Gastrocnemius medialis (tissue), 4 donors: ENCODE data around the gene PAQR8. TPM values are rescaled to one million over a fixed set of nuclear protein-coding genes. Genes with fewer than 3 reads are reported as not detected.

Experiments
- ATAC-seq, 2 donors: fragments of 150-250 bp; one replicate each; pipeline ENCODE4 v1.9.1; 2016
- DNase-seq, 2 donors: peaks; one replicate each; pipeline ENCODE4 v3.0.0-alpha.2; 2019
- H3K27ac ChIP-seq, 4 donors: fragments of 200-600 bp; sonication (generic); 1 replicate in 1 of 4; 2 replicates in 3 of 4; pipeline ENCODE4 v1.5.1; 2016 to 2018; ENCODE audit warnings: mild to moderate bottlenecking in 2 of 4, moderate library complexity in 1 of 4
- H3K27me3 ChIP-seq, 3 donors: fragments of 200-600 bp; sonication (generic) in 2 of 3; 1 replicate in 1 of 3; 2 replicates in 2 of 3; pipeline versions ENCODE4 v1.5.1 to v1.6.0; 2016 to 2019; ENCODE audit warnings: mild to moderate bottlenecking in 1 of 3, moderate library complexity in 1 of 3
- H3K36me3 ChIP-seq, 2 donors: fragments of 200-600 bp; sonication (generic) in 1 of 2; one replicate each; pipeline ENCODE4 v1.5.1; 2017 to 2018
- H3K4me1 ChIP-seq, 2 donors: fragments of 200-600 bp; sonication (generic) in 1 of 2; one replicate each; pipeline ENCODE4 v1.5.1; 2016 to 2017; ENCODE audit warnings: mild to moderate bottlenecking in 2 of 2
- H3K4me3 ChIP-seq, 4 donors: fragments of 200-600 bp; sonication (generic) in 3 of 4; 1 replicate in 1 of 4; 2 replicates in 3 of 4; pipeline ENCODE4 v1.5.1; 2016 to 2019; ENCODE audit warnings: mild to moderate bottlenecking in 2 of 4
- H3K9me3 ChIP-seq, 3 donors: fragments of 200-600 bp; sonication (generic) in 2 of 3; 1 replicate in 1 of 3; 2 replicates in 2 of 3; pipeline ENCODE4 v1.5.1; 2016 to 2019
- POLR2A ChIP-seq, 2 donors: fragments of 450-650 bp; IDR thresholded peaks; one replicate each; pipeline ENCODE4 v1.6.1; 2017; ENCODE audit warnings: antibody characterized with exemption in 2 of 2, mild to moderate bottlenecking in 2 of 2, moderate library complexity in 2 of 2
- in situ Hi-C, 4 donors: fragments of 200-750 bp; cut with MboI; loops; one replicate each; pipeline versions ENCODE4 v1.15.0 to v1.8.0; 2017; ENCODE audit warnings: low sequenced_read_pairs in 4 of 4
- intact Hi-C: fragments of 100-400 bp; cut with DNase I; formaldehyde crosslinking; loops from one replicate; pipeline ENCODE4 v1.15.1; 2023; ENCODE audit warnings: low total_unique reads
- total RNA-seq, 4 donors: library from RNA; depleted of rRNA; stranded (reverse); fragments of >200 nt; gene quantifications; one replicate each; pipeline versions ENCODE4 v1.1.0 to v1.2.3, GENCODE V29; 2016
- TF ChIP-seq, protein P1 (sequence below), 5 experiments: fragments of 450-650 bp in 3 of 5; fragments of 200-600 bp in 2 of 5; sonication (generic) in 2 of 5; IDR thresholded peaks in 4 of 5; conservative IDR thresholded peaks in 1 of 5; 1 replicate in 4 of 5; 2 replicates in 1 of 5; pipeline ENCODE4 v1.5.1; 2016 to 2019; ENCODE audit warnings: antibody characterized with exemption in 5 of 5, mild to moderate bottlenecking in 3 of 5, moderate library complexity in 3 of 5

The PAQR8 gene
- total RNA-seq, 4 donors from 2014 or later: 0.39 to 1.1 (median 0.72) TPM

GRCh38 chr6:52376763-52377162 is 14.8 kb downstream of the PAQR8 start:
- Histone ChIP-seq H3K36me3 (no peaks in the 10 kb centered on the region), H3K27me3 (no peaks in the 10 kb centered on the region), H3K9me3 (no peaks in the 10 kb centered on the region), H3K27ac (no peak overlapping the region), H3K4me1 (no peaks in the 10 kb centered on the region), H3K4me3 (no peak overlapping the region)
- TF ChIP-seq, protein P1, sequence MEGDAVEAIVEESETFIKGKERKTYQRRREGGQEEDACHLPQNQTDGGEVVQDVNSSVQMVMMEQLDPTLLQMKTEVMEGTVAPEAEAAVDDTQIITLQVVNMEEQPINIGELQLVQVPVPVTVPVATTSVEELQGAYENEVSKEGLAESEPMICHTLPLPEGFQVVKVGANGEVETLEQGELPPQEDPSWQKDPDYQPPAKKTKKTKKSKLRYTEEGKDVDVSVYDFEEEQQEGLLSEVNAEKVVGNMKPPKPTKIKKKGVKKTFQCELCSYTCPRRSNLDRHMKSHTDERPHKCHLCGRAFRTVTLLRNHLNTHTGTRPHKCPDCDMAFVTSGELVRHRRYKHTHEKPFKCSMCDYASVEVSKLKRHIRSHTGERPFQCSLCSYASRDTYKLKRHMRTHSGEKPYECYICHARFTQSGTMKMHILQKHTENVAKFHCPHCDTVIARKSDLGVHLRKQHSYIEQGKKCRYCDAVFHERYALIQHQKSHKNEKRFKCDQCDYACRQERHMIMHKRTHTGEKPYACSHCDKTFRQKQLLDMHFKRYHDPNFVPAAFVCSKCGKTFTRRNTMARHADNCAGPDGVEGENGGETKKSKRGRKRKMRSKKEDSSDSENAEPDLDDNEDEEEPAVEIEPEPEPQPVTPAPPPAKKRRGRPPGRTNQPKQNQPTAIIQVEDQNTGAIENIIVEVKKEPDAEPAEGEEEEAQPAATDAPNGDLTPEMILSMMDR (IDR thresholded peaks at IDR 0.05 in 4 of 5, conservative IDR thresholded peaks at IDR 0.05 in 1 of 5): no peak
- no peak for TF ChIP-seq POLR2A (IDR thresholded peaks at IDR 0.05)
- intact Hi-C loops (no loop called here), in situ Hi-C loops (no loop called here)
- ATAC-seq: no peak
- DNase-seq: no peak

- no peak for DNase-seq
- ATAC-seq: no peak
- no peak for TF ChIP-seq POLR2A (IDR thresholded peaks at IDR 0.05)
- TF ChIP-seq, protein P1 (IDR thresholded peaks at IDR 0.05 in 4 of 5, conservative IDR thresholded peaks at IDR 0.05 in 1 of 5): no peak
- H3K9me3 ChIP-seq: no peaks in the 10 kb centered on the region
- in situ Hi-C loops: no loop called here
- H3K4me3 ChIP-seq: no peak overlapping the region
- no peaks in the 10 kb centered on the region for H3K27me3 ChIP-seq
- intact Hi-C loops: no loop called here
- H3K27ac ChIP-seq: no peak overlapping the region
- H3K4me1 ChIP-seq: no peaks in the 10 kb centered on the region
- no peaks in the 10 kb centered on the region for H3K36me3 ChIP-seq
Measured at GRCh38 chr6:52377538-52378221, 15.7 kb downstream of the PAQR8 start.

DNA sequence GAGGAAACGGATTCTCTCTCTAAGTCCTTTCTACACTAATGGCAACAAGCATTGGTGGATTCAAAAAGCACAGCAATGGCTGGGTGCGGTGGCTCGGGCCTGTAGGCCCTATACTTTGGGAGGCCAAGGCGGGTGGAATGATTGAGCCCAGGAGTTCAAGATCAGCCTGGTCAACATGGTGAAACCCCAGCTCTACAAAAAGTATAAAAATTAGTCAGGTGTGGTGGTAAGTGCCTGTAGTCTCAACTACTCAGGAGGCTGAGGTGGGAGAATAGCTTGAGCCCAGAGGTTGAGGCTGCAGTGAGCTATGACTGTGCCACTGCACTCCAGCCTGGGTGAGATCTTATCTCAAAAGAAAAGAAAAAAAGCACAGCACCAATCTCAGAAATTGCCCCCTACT is 19.3 kb downstream of the PAQR8 start:
- in situ Hi-C loops (no loop called here), intact Hi-C loops (no loop called here)
- TF ChIP-seq, protein P1 (IDR thresholded peaks at IDR 0.05 in 4 of 5, conservative IDR thresholded peaks at IDR 0.05 in 1 of 5): no peak
- no peak for TF ChIP-seq POLR2A (IDR thresholded peaks at IDR 0.05)
- H3K27me3 ChIP-seq: no peaks in the 10 kb centered on the region
- no peak overlapping the region for H3K27ac ChIP-seq
- no peaks in the 10 kb centered on the region for H3K9me3 ChIP-seq
- no peaks in the 10 kb centered on the region for H3K4me1 ChIP-seq
- no peaks in the 10 kb centered on the region for H3K36me3 ChIP-seq
- H3K4me3 ChIP-seq: no peak overlapping the region
- ATAC-seq (no peak), DNase-seq (no peak)

GRCh38 chr6:52384145-52384766 is 22.3 kb downstream of the PAQR8 start:
- TF ChIP-seq, protein P1 (IDR thresholded peaks at IDR 0.05 in 4 of 5, conservative IDR thresholded peaks at IDR 0.05 in 1 of 5): no peak
- TF ChIP-seq POLR2A (IDR thresholded peaks at IDR 0.05): no peak
- Histone ChIP-seq H3K4me3 (no peak overlapping the region), H3K36me3 (no peaks in the 10 kb centered on the region), H3K4me1 (no peaks in the 10 kb centered on the region), H3K27ac (no peak overlapping the region), H3K27me3 (no peaks in the 10 kb centered on the region), H3K9me3 (no peaks in the 10 kb centered on the region)
- ATAC-seq (no peak), DNase-seq (no peak)
- intact Hi-C loops (no loop called here), in situ Hi-C loops (no loop called here)
